KOPT-K1 (cell line): ENCODE measurements around the gene MAP3K4.

ENCODE experiments used
- H3K27ac ChIP-seq: fragments of 200-600 bp; sonication (generic); 2 replicates; pipeline ENCODE4 v1.5.1; 2016; ENCODE audit warnings: antibody characterized with exemption, mild to moderate bottlenecking, low read depth, low read length; ENCODE audit not compliant: poor library complexity, severe bottlenecking
- H3K36me3 ChIP-seq: fragments of 200-600 bp; sonication (generic); 2 replicates; pipeline ENCODE4 v1.5.1; 2017; ENCODE audit warnings: antibody characterized with exemption, mild to moderate bottlenecking, low read length, moderate library complexity; ENCODE audit not compliant: insufficient read depth
- H3K9me3 ChIP-seq: fragments of 200-600 bp; sonication (generic); 2 replicates; pipeline ENCODE4 v1.5.1; 2017; ENCODE audit warnings: antibody characterized with exemption, low read length, mild to moderate bottlenecking; ENCODE audit not compliant: insufficient read depth, poor library complexity, severe bottlenecking

The MAP3K4 gene

GRCh38 chr6:161035182-161035980 lies 43.8 kb downstream of the MAP3K4 start:
- Histone ChIP-seq H3K36me3 (peaks cover 47% of the 10 kb centered on the region), H3K9me3 (no peaks in the 10 kb centered on the region), H3K27ac (no peak overlapping the region)

- Histone ChIP-seq H3K9me3 (no peaks in the 10 kb centered on the region), H3K27ac (no peak overlapping the region)
These were observed 44.4 kb downstream of the MAP3K4 start for GRCh38 chr6:161035981-161036263.

DNA sequence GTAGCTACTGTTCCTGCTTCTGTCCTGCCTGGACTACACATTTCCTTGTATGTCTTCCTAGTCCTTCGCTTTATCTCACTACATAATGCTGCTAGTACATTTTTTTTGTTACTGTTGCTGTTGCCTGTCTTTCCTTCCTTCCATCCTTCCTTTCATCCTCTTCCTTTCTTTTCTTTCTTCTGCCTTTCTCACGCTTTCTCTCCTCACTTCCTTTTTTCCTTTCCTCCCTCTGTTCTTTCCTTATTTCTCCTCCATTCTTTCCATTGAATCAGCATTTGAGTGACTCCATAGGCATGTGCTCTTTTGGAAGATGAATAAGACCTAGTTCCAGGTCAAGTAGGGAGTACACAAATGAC lies 46.3 kb downstream of the MAP3K4 start:
- Histone ChIP-seq H3K27ac (no peak overlapping the region), H3K36me3 (peaks cover 71% of the 10 kb centered on the region), H3K9me3 (no peaks in the 10 kb centered on the region)

More at GRCh38 chr6:161035981-161036263, 44.4 kb downstream of the MAP3K4 start:
- H3K36me3 ChIP-seq, result peaks cover 52% of the 10 kb centered on the region

GRCh38 chr6:161038229-161039031 lies 46.9 kb downstream of the MAP3K4 start:
- H3K36me3 ChIP-seq, result peaks cover 71% of the 10 kb centered on the region
- no peaks in the 10 kb centered on the region for H3K9me3 ChIP-seq
- H3K27ac ChIP-seq, result no peak overlapping the region

GRCh38 chr6:161041274-161041673 lies 49.7 kb downstream of the MAP3K4 start:
- Histone ChIP-seq H3K9me3 (no peaks in the 10 kb centered on the region), H3K36me3 (peaks cover 69% of the 10 kb centered on the region)

DNA sequence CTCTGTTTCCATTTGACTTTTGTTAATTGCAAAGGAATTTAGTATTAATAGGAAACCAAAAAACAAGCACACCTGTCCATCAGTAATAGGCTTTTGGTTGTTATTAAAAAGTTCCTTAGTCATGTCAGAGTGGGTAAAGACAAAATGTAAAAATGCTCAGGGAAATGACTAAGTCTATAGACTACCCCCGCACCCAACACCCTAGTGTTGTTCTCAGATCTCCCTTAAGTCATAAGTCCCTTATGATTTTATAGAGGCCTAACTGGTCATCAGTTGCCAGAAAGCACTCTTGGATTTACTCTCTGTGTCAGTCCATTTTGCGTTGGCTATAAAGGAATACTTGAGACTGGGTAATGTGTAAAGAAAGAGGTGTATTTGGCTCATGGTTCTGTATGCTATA lies 52.8 kb downstream of the MAP3K4 start:
- H3K9me3 ChIP-seq, result no peaks in the 10 kb centered on the region
- H3K27ac ChIP-seq, result no peak overlapping the region
- peaks cover 48% of the 10 kb centered on the region for H3K36me3 ChIP-seq

More at GRCh38 chr6:161041274-161041673, 49.7 kb downstream of the MAP3K4 start:
- no peak overlapping the region for H3K27ac ChIP-seq

DNA sequence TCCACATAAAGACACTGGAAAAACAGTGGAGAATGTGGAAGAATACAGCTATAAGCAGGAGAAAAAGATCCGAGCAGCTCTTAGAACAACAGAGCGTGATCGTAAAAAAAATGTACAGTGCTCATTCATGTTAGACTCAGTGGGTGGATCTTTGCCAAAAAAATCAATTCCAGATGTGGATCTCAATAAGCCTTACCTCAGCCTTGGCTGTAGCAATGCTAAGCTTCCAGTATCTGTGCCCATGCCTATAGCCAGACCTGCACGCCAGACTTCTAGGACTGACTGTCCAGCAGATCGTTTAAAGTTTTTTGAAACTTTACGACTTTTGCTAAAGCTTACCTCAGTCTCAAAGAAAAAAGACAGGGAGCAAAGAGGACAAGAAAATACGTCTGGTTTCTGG lies 57.1 kb downstream of the MAP3K4 start:
- Histone ChIP-seq H3K36me3 (peaks cover 49% of the 10 kb centered on the region), H3K9me3 (no peaks in the 10 kb centered on the region), H3K27ac (no peak overlapping the region)

- Histone ChIP-seq H3K27ac (no peak overlapping the region), H3K36me3 (peaks cover 41% of the 10 kb centered on the region)
These were observed 58.7 kb downstream of the MAP3K4 start for GRCh38 chr6:161050134-161050765.

DNA sequence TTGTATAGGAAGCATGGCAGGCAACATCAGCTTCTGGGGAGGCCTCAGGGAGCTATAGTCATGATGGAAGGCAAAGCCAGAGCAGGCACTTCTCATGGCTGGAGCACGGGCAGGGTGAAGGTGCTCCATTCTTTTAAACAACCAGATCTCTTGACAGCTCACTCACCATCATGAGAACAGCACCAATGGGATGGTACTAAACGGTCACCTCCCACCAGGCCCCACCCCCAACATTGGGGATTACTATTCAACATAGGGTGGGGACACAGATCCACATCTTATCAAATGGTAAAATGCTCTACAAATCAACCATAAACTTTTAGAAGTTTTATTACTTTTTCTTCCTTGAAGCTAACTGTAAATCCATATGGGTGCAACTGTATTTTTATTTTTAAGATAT lies 61.5 kb downstream of the MAP3K4 start:
- H3K27ac ChIP-seq, result no peak overlapping the region
- no peaks in the 10 kb centered on the region for H3K9me3 ChIP-seq
- peaks cover 41% of the 10 kb centered on the region for H3K36me3 ChIP-seq

More at GRCh38 chr6:161050134-161050765, 58.7 kb downstream of the MAP3K4 start:
- H3K9me3 ChIP-seq, result no peaks in the 10 kb centered on the region

DNA sequence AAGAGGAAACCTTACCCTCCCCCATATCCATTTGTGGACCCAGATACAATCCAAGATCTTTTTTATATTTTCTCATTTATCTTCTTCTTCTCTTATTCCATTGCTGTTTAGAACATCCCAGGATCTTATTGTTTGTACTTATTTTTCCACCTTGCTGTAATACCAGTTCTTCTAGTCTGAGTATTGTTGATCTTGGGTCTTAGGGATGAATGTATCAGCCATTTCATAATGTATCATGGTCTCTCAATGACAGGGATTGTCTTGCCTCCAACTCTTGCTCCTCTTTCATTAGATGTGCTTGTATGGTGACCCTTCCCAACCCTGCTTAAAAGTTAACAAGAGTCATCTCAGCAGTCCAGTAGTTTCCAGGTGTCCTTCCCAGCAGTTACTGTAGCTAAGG lies 63.3 kb downstream of the MAP3K4 start:
- Histone ChIP-seq H3K27ac (no peak overlapping the region), H3K36me3 (peaks cover 28% of the 10 kb centered on the region), H3K9me3 (no peaks in the 10 kb centered on the region)

- Histone ChIP-seq H3K36me3 (peaks cover 25% of the 10 kb centered on the region), H3K9me3 (no peaks in the 10 kb centered on the region), H3K27ac (no peak overlapping the region)
These were observed 64.9 kb downstream of the MAP3K4 start for GRCh38 chr6:161056451-161056850.

DNA sequence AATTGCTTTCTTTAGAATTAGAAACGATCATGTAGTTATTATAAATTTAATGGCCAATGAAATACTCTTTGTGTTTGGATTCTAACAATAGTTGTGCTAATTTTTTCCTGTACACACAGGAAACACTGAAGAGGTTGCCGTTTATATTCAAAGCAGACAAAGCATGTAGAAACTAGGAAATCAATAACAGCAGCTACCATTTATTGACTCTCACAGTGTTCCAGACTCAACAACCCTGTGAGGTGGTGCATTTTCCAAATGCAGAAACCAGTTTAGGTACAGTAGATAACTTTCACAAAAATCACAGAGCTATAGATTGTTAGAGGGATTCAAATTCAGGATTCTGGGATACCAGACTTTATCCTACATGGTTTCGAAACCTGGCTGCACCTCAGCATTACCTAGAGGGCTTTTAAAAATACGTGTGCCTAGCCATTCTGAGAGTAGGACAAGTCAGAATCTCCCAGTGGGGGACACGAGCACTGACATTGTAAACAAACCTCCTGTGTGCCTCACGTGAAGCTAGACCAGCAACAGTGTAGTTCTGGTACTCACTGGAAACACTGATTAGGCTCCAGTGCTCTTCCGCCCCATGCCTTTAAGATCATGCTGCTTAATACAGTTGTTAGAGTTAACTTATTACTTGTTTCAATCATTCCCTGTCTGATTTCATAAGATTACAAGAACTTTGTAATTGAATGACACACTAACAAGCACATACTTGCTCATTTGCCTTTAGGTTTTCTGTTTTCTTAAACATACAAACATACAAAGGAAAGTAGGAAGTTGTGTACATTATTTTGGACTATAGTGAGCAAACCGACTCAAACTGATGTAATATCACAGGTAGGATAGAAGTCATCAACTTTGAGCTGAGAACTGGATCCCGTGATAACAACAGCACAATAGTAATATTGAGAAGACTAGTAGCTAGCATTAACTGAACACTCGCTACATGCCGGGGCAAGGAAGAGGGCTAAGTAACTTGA lies 65.8 kb downstream of the MAP3K4 start:
- Histone ChIP-seq H3K36me3 (peaks cover 23% of the 10 kb centered on the region), H3K27ac (no peak overlapping the region), H3K9me3 (no peaks in the 10 kb centered on the region)

DNA sequence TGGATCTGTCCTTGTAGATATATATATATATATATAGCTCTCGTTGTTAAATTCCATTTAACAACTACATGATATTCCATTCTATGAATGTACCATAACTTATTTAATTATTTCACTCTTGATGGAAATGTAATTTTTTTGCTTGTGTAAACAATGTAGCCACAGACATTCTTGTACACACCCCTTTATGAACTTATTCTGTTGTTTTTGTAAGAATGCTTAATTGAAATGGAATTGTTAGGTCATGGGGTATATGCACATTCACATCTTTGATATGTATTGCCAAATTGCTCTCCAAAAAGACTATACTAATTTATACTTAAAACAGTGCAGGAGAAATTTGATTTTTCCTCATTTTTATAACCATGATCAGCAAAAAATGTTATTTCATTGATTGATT lies 67.2 kb downstream of the MAP3K4 start:
- Histone ChIP-seq H3K27ac (no peak overlapping the region), H3K9me3 (no peaks in the 10 kb centered on the region), H3K36me3 (peaks cover 10% of the 10 kb centered on the region; the same call in 1 of the 2 replicates)

- Histone ChIP-seq H3K27ac (no peak overlapping the region), H3K36me3 (peaks cover 15% of the 10 kb centered on the region), H3K9me3 (peaks cover 5% of the 10 kb centered on the region)
These were observed 70.0 kb downstream of the MAP3K4 start for GRCh38 chr6:161061576-161061975.
